ENCODE results near the gene TTC23.

The TTC23 gene

GRCh38 chr15:99128411-99128810, 121.0 kb downstream of the TTC23 start:
- no peaks in the 10 kb centered on the region for H3F3A ChIP-seq (ENCODE audit: insufficient read depth, low read length)
- H3K4me3 ChIP-seq (ENCODE audit: low read length) = no peak overlapping the region
- no peaks in the 10 kb centered on the region for H3K9me2 ChIP-seq (replicated peaks; ENCODE audit: insufficient read depth, low read length)
- no peak overlapping the region for H3K27ac ChIP-seq (ENCODE audit: low read length)
- H3K79me2 ChIP-seq (ENCODE audit: low read length) = no peaks in the 10 kb centered on the region
- no peaks in the 10 kb centered on the region for H3K36me3 ChIP-seq (replicated peaks; ENCODE audit: insufficient read depth, low read length)
- H3K4me2 ChIP-seq (ENCODE audit: low read depth, low read length) = no peak overlapping the region
- TF ChIP-seq EZH2phosphoT487 (IDR thresholded peaks at IDR 0.05; ENCODE audit: low read length) (no peak), CTCF (IDR thresholded peaks at IDR 0.05; ENCODE audit: low read length) (no peak), EZH2 (optimal IDR thresholded peaks at IDR 0.05; ENCODE audit: low read depth, low read length) (no peak)
- H4K20me1 ChIP-seq (ENCODE audit: insufficient read depth, low read length) = no peaks in the 10 kb centered on the region
- H3K4me1 ChIP-seq (ENCODE audit: low read length) = peaks cover 10% of the 10 kb centered on the region
- H3K9me3 ChIP-seq (replicated peaks; ENCODE audit: insufficient read depth, low read length) = no peaks in the 10 kb centered on the region
- H3K27me3 ChIP-seq (replicated peaks; ENCODE audit: insufficient read depth, low read length) = no peaks in the 10 kb centered on the region
- no peak overlapping the region for H2AFZ ChIP-seq (ENCODE audit: low read length)
- no peak for DNase-seq
- no peak overlapping the region for H3K9ac ChIP-seq (ENCODE audit: low read length)

GRCh38 chr15:99127773-99128172, 121.6 kb downstream of the TTC23 start:
- Histone ChIP-seq H4K20me1 (ENCODE audit: insufficient read depth, low read length) (no peaks in the 10 kb centered on the region), H3K9ac (ENCODE audit: low read length) (no peak overlapping the region), H3K4me2 (ENCODE audit: low read depth, low read length) (no peak overlapping the region), H3K4me1 (ENCODE audit: low read length) (peaks cover 12% of the 10 kb centered on the region), H3K27ac (ENCODE audit: low read length) (no peak overlapping the region), H3K27me3 (replicated peaks; ENCODE audit: insufficient read depth, low read length) (no peaks in the 10 kb centered on the region), H3K79me2 (ENCODE audit: low read length) (no peaks in the 10 kb centered on the region), H3K9me3 (replicated peaks; ENCODE audit: insufficient read depth, low read length) (no peaks in the 10 kb centered on the region), H3K36me3 (replicated peaks; ENCODE audit: insufficient read depth, low read length) (no peaks in the 10 kb centered on the region), H2AFZ (ENCODE audit: low read length) (no peak overlapping the region), H3F3A (ENCODE audit: insufficient read depth, low read length) (no peaks in the 10 kb centered on the region), H3K9me2 (replicated peaks; ENCODE audit: insufficient read depth, low read length) (no peaks in the 10 kb centered on the region), H3K4me3 (ENCODE audit: low read length) (no peak overlapping the region)
- TF ChIP-seq EZH2phosphoT487 (IDR thresholded peaks at IDR 0.05; ENCODE audit: low read length) = no peak
- no peak for TF ChIP-seq EZH2 (optimal IDR thresholded peaks at IDR 0.05; ENCODE audit: low read depth, low read length)
- TF ChIP-seq CTCF (IDR thresholded peaks at IDR 0.05; ENCODE audit: low read length) = no peak
- DNase-seq = no peak

- TF ChIP-seq EZH2phosphoT487 (IDR thresholded peaks at IDR 0.05; ENCODE audit: low read length) (no peak), EZH2 (optimal IDR thresholded peaks at IDR 0.05; ENCODE audit: low read depth, low read length) (no peak), CTCF (IDR thresholded peaks at IDR 0.05; ENCODE audit: low read length) (no peak)
- Histone ChIP-seq H3F3A (ENCODE audit: insufficient read depth, low read length) (no peaks in the 10 kb centered on the region), H3K9me3 (replicated peaks; ENCODE audit: insufficient read depth, low read length) (no peaks in the 10 kb centered on the region), H3K36me3 (replicated peaks; ENCODE audit: insufficient read depth, low read length) (no peaks in the 10 kb centered on the region), H3K9ac (ENCODE audit: low read length) (no peak overlapping the region), H3K27me3 (replicated peaks; ENCODE audit: insufficient read depth, low read length) (no peaks in the 10 kb centered on the region), H3K4me2 (ENCODE audit: low read depth, low read length) (no peak overlapping the region), H4K20me1 (ENCODE audit: insufficient read depth, low read length) (no peaks in the 10 kb centered on the region), H3K4me1 (ENCODE audit: low read length) (peaks cover 12% of the 10 kb centered on the region), H3K27ac (ENCODE audit: low read length) (no peak overlapping the region), H3K4me3 (ENCODE audit: low read length) (no peak overlapping the region), H3K79me2 (ENCODE audit: low read length) (no peaks in the 10 kb centered on the region), H2AFZ (ENCODE audit: low read length) (no peak overlapping the region), H3K9me2 (replicated peaks; ENCODE audit: insufficient read depth, low read length) (no peaks in the 10 kb centered on the region)
- no peak for DNase-seq
These were observed 122.5 kb downstream of the TTC23 start for GRCh38 chr15:99126930-99127329.

Data from MM.1S (cell line).